ENCODE data around the gene PPIL4. TPM values are rescaled to one million over a fixed set of nuclear protein-coding genes. Genes with fewer than 3 reads are reported as not detected.

Gene PPIL4
- total and polyA plus RNA-seq, 2 of the 13 experiments (the other 11 are each of a cell fraction or from before 2014, with no cell fraction given), result 5.5 to 46.0 TPM

DNA sequence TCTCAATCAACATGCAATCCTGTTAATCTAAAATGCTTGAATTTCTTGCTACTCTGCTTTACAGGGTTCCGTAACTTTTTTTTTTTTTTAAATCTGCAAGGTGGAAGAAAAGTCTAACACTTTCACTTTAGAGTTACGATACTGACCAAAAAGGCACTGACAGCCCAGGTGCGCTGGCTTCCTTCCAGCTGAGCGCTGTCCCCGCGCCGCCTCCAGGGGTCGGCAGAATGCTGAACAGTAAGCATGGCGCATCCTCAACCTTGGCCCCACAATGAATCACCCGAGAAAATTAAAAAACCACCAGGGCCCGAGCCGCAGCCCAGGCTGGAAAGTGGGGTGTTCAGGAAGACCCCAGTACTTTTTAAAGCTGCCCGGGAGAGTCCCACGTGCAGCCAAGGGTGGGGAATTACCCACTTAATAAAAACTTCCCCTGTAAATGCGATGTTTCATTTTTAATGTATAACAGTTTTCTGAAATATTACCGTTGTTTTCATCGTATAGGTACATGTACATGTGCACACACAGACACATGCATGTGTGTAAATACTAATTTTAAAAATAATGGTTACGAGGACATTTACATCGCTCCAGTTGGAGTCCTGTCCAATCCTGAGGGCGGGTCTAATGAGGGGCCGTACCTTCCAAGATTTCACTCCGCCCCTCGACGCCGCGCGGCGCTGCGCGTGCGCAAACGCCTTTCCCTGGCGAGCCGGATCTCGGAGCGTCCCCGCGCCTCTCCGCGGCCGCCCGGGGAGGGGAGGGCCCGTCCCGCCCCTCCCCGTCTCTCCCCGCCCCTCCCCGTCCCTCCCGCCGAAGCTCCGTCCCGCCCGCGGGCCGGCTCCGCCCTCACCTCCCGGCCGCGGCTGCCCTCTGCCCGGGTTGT is 19.9 kb upstream of the PPIL4 start, which contains the start of gene GINM1 (continued):
- TF ChIP-seq, protein P1, sequence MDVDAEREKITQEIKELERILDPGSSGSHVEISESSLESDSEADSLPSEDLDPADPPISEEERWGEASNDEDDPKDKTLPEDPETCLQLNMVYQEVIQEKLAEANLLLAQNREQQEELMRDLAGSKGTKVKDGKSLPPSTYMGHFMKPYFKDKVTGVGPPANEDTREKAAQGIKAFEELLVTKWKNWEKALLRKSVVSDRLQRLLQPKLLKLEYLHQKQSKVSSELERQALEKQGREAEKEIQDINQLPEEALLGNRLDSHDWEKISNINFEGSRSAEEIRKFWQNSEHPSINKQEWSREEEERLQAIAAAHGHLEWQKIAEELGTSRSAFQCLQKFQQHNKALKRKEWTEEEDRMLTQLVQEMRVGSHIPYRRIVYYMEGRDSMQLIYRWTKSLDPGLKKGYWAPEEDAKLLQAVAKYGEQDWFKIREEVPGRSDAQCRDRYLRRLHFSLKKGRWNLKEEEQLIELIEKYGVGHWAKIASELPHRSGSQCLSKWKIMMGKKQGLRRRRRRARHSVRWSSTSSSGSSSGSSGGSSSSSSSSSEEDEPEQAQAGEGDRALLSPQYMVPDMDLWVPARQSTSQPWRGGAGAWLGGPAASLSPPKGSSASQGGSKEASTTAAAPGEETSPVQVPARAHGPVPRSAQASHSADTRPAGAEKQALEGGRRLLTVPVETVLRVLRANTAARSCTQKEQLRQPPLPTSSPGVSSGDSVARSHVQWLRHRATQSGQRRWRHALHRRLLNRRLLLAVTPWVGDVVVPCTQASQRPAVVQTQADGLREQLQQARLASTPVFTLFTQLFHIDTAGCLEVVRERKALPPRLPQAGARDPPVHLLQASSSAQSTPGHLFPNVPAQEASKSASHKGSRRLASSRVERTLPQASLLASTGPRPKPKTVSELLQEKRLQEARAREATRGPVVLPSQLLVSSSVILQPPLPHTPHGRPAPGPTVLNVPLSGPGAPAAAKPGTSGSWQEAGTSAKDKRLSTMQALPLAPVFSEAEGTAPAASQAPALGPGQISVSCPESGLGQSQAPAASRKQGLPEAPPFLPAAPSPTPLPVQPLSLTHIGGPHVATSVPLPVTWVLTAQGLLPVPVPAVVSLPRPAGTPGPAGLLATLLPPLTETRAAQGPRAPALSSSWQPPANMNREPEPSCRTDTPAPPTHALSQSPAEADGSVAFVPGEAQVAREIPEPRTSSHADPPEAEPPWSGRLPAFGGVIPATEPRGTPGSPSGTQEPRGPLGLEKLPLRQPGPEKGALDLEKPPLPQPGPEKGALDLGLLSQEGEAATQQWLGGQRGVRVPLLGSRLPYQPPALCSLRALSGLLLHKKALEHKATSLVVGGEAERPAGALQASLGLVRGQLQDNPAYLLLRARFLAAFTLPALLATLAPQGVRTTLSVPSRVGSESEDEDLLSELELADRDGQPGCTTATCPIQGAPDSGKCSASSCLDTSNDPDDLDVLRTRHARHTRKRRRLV (CRISPR knock-in tag; IDR thresholded peaks at IDR 0.05), result peak; percentile 56; the same call in 1 of the 2 replicates
- TF ChIP-seq GATAD2A (CRISPR knock-in tag; IDR thresholded peaks at IDR 0.05) (peak; percentile 71), ZNF138 (CRISPR knock-in tag; IDR thresholded peaks at IDR 0.05; ENCODE audit: low read depth) (no peak), ZNF432 (CRISPR knock-in tag; IDR thresholded peaks at IDR 0.05; ENCODE audit: borderline replicate concordance) (no peak), ZNF660 (CRISPR knock-in tag; IDR thresholded peaks at IDR 0.05; ENCODE audit: borderline replicate concordance, low read depth) (no peak), ZFP62 (CRISPR knock-in tag; IDR thresholded peaks at IDR 0.05) (no peak), RARG (CRISPR knock-in tag; IDR thresholded peaks at IDR 0.05; ENCODE audit: low read depth) (no peak), ZNF891 (CRISPR knock-in tag; IDR thresholded peaks at IDR 0.05) (no peak), SOX5 (CRISPR knock-in tag; IDR thresholded peaks at IDR 0.05; ENCODE audit: borderline replicate concordance) (0 out of 2 replicates have a peak, but pooled peaks have one; percentile 4), DMAP1 (CRISPR knock-in tag; IDR thresholded peaks at IDR 0.05) (peak; percentile 21; the same call in 1 of the 2 replicates), CHCHD3 (CRISPR knock-in tag; IDR thresholded peaks at IDR 0.05) (no peak), KLF6 (CRISPR knock-in tag; IDR thresholded peaks at IDR 0.05) (0 out of 2 replicates have a peak, but pooled peaks have one; percentile 12), TEAD3 (CRISPR knock-in tag; optimal IDR thresholded peaks at IDR 0.05; ENCODE audit: borderline replicate concordance) (peak; percentile 12), ZMYM4 (CRISPR knock-in tag; IDR thresholded peaks at IDR 0.05) (peak; percentile 50; the same call in 1 of the 2 replicates)
- TF ChIP-seq, protein P2, sequence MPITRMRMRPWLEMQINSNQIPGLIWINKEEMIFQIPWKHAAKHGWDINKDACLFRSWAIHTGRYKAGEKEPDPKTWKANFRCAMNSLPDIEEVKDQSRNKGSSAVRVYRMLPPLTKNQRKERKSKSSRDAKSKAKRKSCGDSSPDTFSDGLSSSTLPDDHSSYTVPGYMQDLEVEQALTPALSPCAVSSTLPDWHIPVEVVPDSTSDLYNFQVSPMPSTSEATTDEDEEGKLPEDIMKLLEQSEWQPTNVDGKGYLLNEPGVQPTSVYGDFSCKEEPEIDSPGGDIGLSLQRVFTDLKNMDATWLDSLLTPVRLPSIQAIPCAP (CRISPR knock-in tag; IDR thresholded peaks at IDR 0.05; ENCODE audit: low read depth), result no peak
- TF ChIP-seq, protein P3, sequence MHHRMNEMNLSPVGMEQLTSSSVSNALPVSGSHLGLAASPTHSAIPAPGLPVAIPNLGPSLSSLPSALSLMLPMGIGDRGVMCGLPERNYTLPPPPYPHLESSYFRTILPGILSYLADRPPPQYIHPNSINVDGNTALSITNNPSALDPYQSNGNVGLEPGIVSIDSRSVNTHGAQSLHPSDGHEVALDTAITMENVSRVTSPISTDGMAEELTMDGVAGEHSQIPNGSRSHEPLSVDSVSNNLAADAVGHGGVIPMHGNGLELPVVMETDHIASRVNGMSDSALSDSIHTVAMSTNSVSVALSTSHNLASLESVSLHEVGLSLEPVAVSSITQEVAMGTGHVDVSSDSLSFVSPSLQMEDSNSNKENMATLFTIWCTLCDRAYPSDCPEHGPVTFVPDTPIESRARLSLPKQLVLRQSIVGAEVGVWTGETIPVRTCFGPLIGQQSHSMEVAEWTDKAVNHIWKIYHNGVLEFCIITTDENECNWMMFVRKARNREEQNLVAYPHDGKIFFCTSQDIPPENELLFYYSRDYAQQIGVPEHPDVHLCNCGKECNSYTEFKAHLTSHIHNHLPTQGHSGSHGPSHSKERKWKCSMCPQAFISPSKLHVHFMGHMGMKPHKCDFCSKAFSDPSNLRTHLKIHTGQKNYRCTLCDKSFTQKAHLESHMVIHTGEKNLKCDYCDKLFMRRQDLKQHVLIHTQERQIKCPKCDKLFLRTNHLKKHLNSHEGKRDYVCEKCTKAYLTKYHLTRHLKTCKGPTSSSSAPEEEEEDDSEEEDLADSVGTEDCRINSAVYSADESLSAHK (CRISPR knock-in tag; IDR thresholded peaks at IDR 0.05; ENCODE audit: borderline replicate concordance), result no peak
- TF ChIP-seq, protein P4, sequence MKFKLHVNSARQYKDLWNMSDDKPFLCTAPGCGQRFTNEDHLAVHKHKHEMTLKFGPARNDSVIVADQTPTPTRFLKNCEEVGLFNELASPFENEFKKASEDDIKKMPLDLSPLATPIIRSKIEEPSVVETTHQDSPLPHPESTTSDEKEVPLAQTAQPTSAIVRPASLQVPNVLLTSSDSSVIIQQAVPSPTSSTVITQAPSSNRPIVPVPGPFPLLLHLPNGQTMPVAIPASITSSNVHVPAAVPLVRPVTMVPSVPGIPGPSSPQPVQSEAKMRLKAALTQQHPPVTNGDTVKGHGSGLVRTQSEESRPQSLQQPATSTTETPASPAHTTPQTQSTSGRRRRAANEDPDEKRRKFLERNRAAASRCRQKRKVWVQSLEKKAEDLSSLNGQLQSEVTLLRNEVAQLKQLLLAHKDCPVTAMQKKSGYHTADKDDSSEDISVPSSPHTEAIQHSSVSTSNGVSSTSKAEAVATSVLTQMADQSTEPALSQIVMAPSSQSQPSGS (CRISPR knock-in tag; IDR thresholded peaks at IDR 0.05), result peak; percentile 50
- TF ChIP-seq, protein P5, sequence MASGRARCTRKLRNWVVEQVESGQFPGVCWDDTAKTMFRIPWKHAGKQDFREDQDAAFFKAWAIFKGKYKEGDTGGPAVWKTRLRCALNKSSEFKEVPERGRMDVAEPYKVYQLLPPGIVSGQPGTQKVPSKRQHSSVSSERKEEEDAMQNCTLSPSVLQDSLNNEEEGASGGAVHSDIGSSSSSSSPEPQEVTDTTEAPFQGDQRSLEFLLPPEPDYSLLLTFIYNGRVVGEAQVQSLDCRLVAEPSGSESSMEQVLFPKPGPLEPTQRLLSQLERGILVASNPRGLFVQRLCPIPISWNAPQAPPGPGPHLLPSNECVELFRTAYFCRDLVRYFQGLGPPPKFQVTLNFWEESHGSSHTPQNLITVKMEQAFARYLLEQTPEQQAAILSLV (CRISPR knock-in tag; IDR thresholded peaks at IDR 0.05; ENCODE audit: borderline replicate concordance), result no peak
